ENCODE results near the gene CATSPER1. TPM values are rescaled to one million over a fixed set of nuclear protein-coding genes. Genes with fewer than 3 reads are reported as not detected.

The CATSPER1 gene
- total RNA-seq, 1 experiment from 2014 or later = 0.15 TPM

GRCh38 chr11:66073669-66074068 lies 47.4 kb upstream of the CATSPER1 start:
- in situ Hi-C loops (cut with HindIII; ENCODE audit: low pct_unique_long_range_greater_than_20kb, low sequenced_read_pairs) = no loop called here
- Histone ChIP-seq H3K36me3 (ENCODE audit: control insufficient read depth, insufficient read depth, low read length) (no peaks in the 10 kb centered on the region), H3K4me1 (ENCODE audit: control insufficient read depth, insufficient read depth, low read length) (peaks cover 22% of the 10 kb centered on the region), H3K27ac (ENCODE audit: low read length) (no peak overlapping the region), H3K27me3 (ENCODE audit: control insufficient read depth, insufficient read depth, low read length) (no peaks in the 10 kb centered on the region), H3K9me3 (ENCODE audit: control insufficient read depth, insufficient read depth, low read depth, low read length) (no peaks in the 10 kb centered on the region), H3K4me3 (ENCODE audit: low read depth in 2 of 2, low read length in 2 of 2) (no peak overlapping the region)
- TF ChIP-seq CTCF (IDR thresholded peaks at IDR 0.05) = no peak
- no peak for TF ChIP-seq POLR2AphosphoS5 (IDR thresholded peaks at IDR 0.05; ENCODE audit: low read depth, low read length)
- TF ChIP-seq REST (IDR thresholded peaks at IDR 0.05; ENCODE audit: insufficient read depth in 1 of 2, low read depth in 2 of 2, low read length in 1 of 2) = no peak
- no peak for TF ChIP-seq TCF7L2 (IDR thresholded peaks at IDR 0.05; ENCODE audit: low read depth, low read length)
- no peak for TF ChIP-seq SIN3A (IDR thresholded peaks at IDR 0.05; ENCODE audit: borderline replicate concordance, insufficient read depth, low read depth, low read length)
- DNase-seq (ENCODE audit: low read depth, low spot score) (no peak), ATAC-seq (no peak)
- ChIA-PET POLR2A (no interaction called here), CTCF (no interaction called here)
- no TSS peak for BruUV-seq (replicated peaks)
- intact Hi-C loops (cut with micrococcal nuclease; ENCODE audit: unreplicated experiment) = no loop called here

- TF ChIP-seq CTCF (IDR thresholded peaks at IDR 0.05) (no peak), TCF7L2 (IDR thresholded peaks at IDR 0.05; ENCODE audit: low read depth, low read length) (no peak), REST (IDR thresholded peaks at IDR 0.05; ENCODE audit: insufficient read depth in 1 of 2, low read depth in 2 of 2, low read length in 1 of 2) (no peak), SIN3A (IDR thresholded peaks at IDR 0.05; ENCODE audit: borderline replicate concordance, insufficient read depth, low read depth, low read length) (no peak), POLR2AphosphoS5 (IDR thresholded peaks at IDR 0.05; ENCODE audit: low read depth, low read length) (no peak)
- Histone ChIP-seq H3K27ac (ENCODE audit: low read length) (no peak overlapping the region; the same call in 1 of the 2 replicates), H3K4me1 (ENCODE audit: control insufficient read depth, insufficient read depth, low read length) (peaks cover 27% of the 10 kb centered on the region), H3K27me3 (ENCODE audit: control insufficient read depth, insufficient read depth, low read length) (no peaks in the 10 kb centered on the region), H3K9me3 (ENCODE audit: control insufficient read depth, insufficient read depth, low read depth, low read length) (no peaks in the 10 kb centered on the region), H3K4me3 (ENCODE audit: low read depth in 2 of 2, low read length in 2 of 2) (peak overlapping the region in 1 of 2 experiments; percentile 73; a peak in 1 of 4 replicates), H3K36me3 (ENCODE audit: control insufficient read depth, insufficient read depth, low read length) (0 out of 2 replicates have a peak, but pooled peaks cover 2% of the 10 kb centered on the region)
- TSS peak; percentile 37 for BruUV-seq (replicated peaks)
- POLR2A ChIA-PET = interaction anchor here (0.6 kb wide), 1 partner anchor 46 kb away, joined by 4 read pairs; the partner anchor contains the start of gene CATSPER1
- intact Hi-C loops (cut with micrococcal nuclease; ENCODE audit: unreplicated experiment) = no loop called here
- in situ Hi-C loops (cut with HindIII; ENCODE audit: low pct_unique_long_range_greater_than_20kb, low sequenced_read_pairs) = no loop called here
- DNase-seq (ENCODE audit: low read depth, low spot score) = no peak
- no peak for ATAC-seq
- CTCF ChIA-PET = interaction anchor here (0.5 to 0.6 kb wide), 2 partner anchors 53 to 169 kb away, joined by 4 read pairs; no protein-coding TSS in a partner anchor
These were observed 46.2 kb upstream of the CATSPER1 start for GRCh38 chr11:66072518-66072917.

Data from Panc1 (cell line).